B cell (primary cell): Measurements from ENCODE around the gene NLGN1. TPM values are rescaled to one million over a fixed set of nuclear protein-coding genes. Genes with fewer than 3 reads are reported as not detected.

Experiments
- ATAC-seq: fragments of 200-7000 bp; cut with Tn5 transposase; one replicate; pipeline ENCODE4 v1.10.0; 2021; ENCODE audit warnings: low read depth, mild to moderate bottlenecking, moderate number of reproducible peaks, moderate library complexity
- CTCF ChIA-PET: fragments of 350-600 bp; sonication (Branson Sonifier 250); formaldehyde crosslinking; loops from one replicate; lab custom pipeline; 2021; ENCODE audit warnings: antibody characterized with exemption, inconsistent platforms; lab: Charles Lee
- POLR2A ChIA-PET: fragments of 350-600 bp; sonication (Branson Sonifier 250); formaldehyde crosslinking; loops from one replicate; lab custom pipeline; 2021; ENCODE audit warnings: antibody characterized with exemption; lab: Charles Lee
- DNase-seq: peaks from one replicate; pipeline ENCODE4 v3.0.0; 2013
- H2AFZ ChIP-seq: 2 replicates; pipeline ENCODE4 v1.6.1; 2012; ENCODE audit warnings: mild to moderate bottlenecking, low read depth, low read length; ENCODE audit not compliant: insufficient read depth, poor library complexity, severe bottlenecking
- H3K27ac ChIP-seq, 2 donors: 1 replicate in 1 of 2; 2 replicates in 1 of 2; pipeline ENCODE4 v1.5.1; 2012 to 2013; ENCODE audit warnings: low read length in 2 of 2, mild to moderate bottlenecking in 2 of 2, moderate library complexity in 1 of 2
- H3K27me3 ChIP-seq, 4 experiments: fragments of 200-600 bp in 1 of 4; sonication (generic) in 1 of 4; replicated peaks in 1 of 4; 1 replicate in 2 of 4; 2 replicates in 2 of 4; pipeline versions ENCODE4 v1.6.1 to v1.7.0; 2013 to 2016; ENCODE audit warnings: low read length in 3 of 4, mild to moderate bottlenecking in 2 of 4, mixed read lengths in 1 of 4, moderate library complexity in 1 of 4; ENCODE audit not compliant: insufficient read depth in 4 of 4, control insufficient read depth in 3 of 4; ENCODE audit errors: control extremely low read depth in 1 of 4
- H3K36me3 ChIP-seq, 2 experiments: replicated peaks in 1 of 2; 1 replicate in 1 of 2; 2 replicates in 1 of 2; pipeline versions ENCODE4 v1.6.1 to v1.7.1; 2013; ENCODE audit warnings: low read length in 1 of 2; ENCODE audit not compliant: insufficient read depth in 2 of 2, control insufficient read depth in 1 of 2; ENCODE audit errors: control extremely low read depth in 1 of 2, extremely low read depth in 1 of 2
- H3K4me1 ChIP-seq, 2 donors: fragments of 200-600 bp in 1 of 2; sonication (generic) in 1 of 2; 1 replicate in 1 of 2; 2 replicates in 1 of 2; pipeline versions ENCODE4 v1.5.1 to v1.6.1; 2013 to 2017; ENCODE audit warnings: low read length in 2 of 2; ENCODE audit not compliant: control insufficient read depth in 2 of 2, insufficient read depth in 2 of 2
- H3K4me2 ChIP-seq: replicated peaks from 2 replicates; pipeline ENCODE3; 2012; ENCODE audit warnings: mild to moderate bottlenecking, low read depth, low read length; ENCODE audit not compliant: poor library complexity, severe bottlenecking
- H3K4me3 ChIP-seq, 5 experiments: fragments of 200-600 bp in 1 of 5; sonication (generic) in 1 of 5; 1 replicate in 3 of 5; 2 replicates in 2 of 5; pipeline versions ENCODE4 v1.5.1 to v1.7.0; 2011 to 2016; ENCODE audit warnings: low read length in 4 of 5, mild to moderate bottlenecking in 4 of 5, low read depth in 2 of 5, control low read depth in 1 of 5, moderate library complexity in 1 of 5; ENCODE audit not compliant: insufficient read depth in 1 of 5; ENCODE audit errors: control extremely low read depth in 1 of 5, extremely low read depth in 1 of 5
- H3K79me2 ChIP-seq: fragments of 200-600 bp; sonication (generic); one replicate; pipeline ENCODE4 v1.6.0; 2016; ENCODE audit warnings: low read length; ENCODE audit not compliant: control insufficient read depth, insufficient read depth
- H3K9ac ChIP-seq: fragments of 200-600 bp; sonication (generic); 2 replicates; pipeline ENCODE4 v1.6.1; 2017; ENCODE audit warnings: mild to moderate bottlenecking, low read length, moderate library complexity
- H3K9me3 ChIP-seq, 3 donors: one replicate each; pipeline versions ENCODE4 v1.6.1 to v1.7.1; 2013; ENCODE audit warnings: low read length in 2 of 3; ENCODE audit not compliant: control insufficient read depth in 2 of 3, insufficient read depth in 1 of 3; ENCODE audit errors: control extremely low read depth in 1 of 3
- H4K20me1 ChIP-seq: 2 replicates; pipeline ENCODE4 v1.6.0; 2012; ENCODE audit warnings: mild to moderate bottlenecking, low read length; ENCODE audit not compliant: insufficient read depth, control insufficient read depth, poor library complexity, severe bottlenecking
- H3K27ac Mint-ChIP-seq: one replicate; pipeline ENCODE4 v1.8.0; 2021; ENCODE audit warnings: mixed read lengths
- H3K27me3 Mint-ChIP-seq: one replicate; pipeline ENCODE4 v1.8.0; 2021; ENCODE audit warnings: mixed read lengths
- H3K4me1 Mint-ChIP-seq: one replicate; pipeline ENCODE4 v1.8.0; 2021; ENCODE audit warnings: mixed read lengths
- H3K4me3 Mint-ChIP-seq: one replicate; pipeline ENCODE4 v1.8.0; 2021; ENCODE audit warnings: mixed read lengths
- H3K9me3 Mint-ChIP-seq: one replicate; pipeline ENCODE4 v1.8.0; 2022; ENCODE audit warnings: mixed read lengths; ENCODE audit not compliant: insufficient read depth
- EZH2 ChIP-seq: IDR thresholded peaks from 2 replicates; pipeline ENCODE4 v1.6.1; 2012; ENCODE audit warnings: borderline replicate concordance, low read depth, mild to moderate bottlenecking, moderate library complexity, low read length; ENCODE audit not compliant: insufficient read depth, poor library complexity, severe bottlenecking
- WGBS: methylation state at CpG from one replicate; pipeline ENCODE4 v1.1.5; 2013; ENCODE audit warnings: missing lambda C conversion rate; ENCODE audit not compliant: insufficient coverage; 5-methylcytosine and 5-hydroxymethylcytosine counted together
- intact Hi-C: fragments of 100-400 bp; cut with micrococcal nuclease; formaldehyde crosslinking; loops from one replicate; pipeline ENCODE4 v1.10.0; 2022
- polyA plus RNA-seq: library from polyadenylated mRNA; depleted of rRNA; stranded (reverse); fragments of >200 nt; gene quantifications from 2 replicates; pipeline ENCODE4 v1.2.3, GENCODE V29; 2012
- total RNA-seq, 2 donors: library from RNA; stranded (reverse); fragments of 120-200 nt in 1 of 2; gene quantifications; 1 replicate in 1 of 2; 2 replicates in 1 of 2; pipeline versions ENCODE4 v1.2.3 to v1.2.4, GENCODE V29; 2013 to 2022
- TF ChIP-seq, protein P1 (sequence below): fragments of 200-600 bp; IDR thresholded peaks from one replicate; pipeline ENCODE4 v1.8.0; 2022; ENCODE audit warnings: antibody characterized with exemption, mild to moderate bottlenecking

NLGN1 gene
- total and polyA plus RNA-seq, 2 donors (not counting 1 experiment from before 2014, with no cell fraction given), result not detected

DNA sequence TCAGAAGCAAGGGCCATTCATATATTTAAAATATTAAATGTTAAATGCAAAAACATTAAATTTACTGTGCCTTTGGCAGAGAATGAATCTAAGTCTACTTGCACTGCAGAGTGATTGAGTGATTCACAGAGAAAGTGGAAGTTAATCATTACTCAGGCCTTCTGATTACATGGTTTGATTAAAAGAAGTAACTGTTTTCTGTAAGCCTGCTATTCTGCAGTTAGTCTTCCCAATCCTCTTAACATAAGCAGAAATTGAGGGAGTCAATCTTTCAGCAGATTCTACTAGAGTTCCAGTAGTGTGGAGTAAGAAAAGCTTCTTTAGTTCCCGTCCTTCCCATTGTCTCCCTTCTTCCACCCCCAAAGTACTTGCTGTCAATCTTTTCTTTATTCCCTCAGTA is 1.5 kb downstream of the NLGN1 start:
- Histone ChIP-seq H3K27me3 (peaks cover 0 to 31% (median 27%) of the 10 kb centered on the region in 4 experiments), H3K36me3 (no peaks in the 10 kb centered on the region), H4K20me1 (no peaks in the 10 kb centered on the region), H3K9ac (no peak overlapping the region), H3K27ac (no peak overlapping the region), H3K9me3 (peaks cover 0 to 10% (median 0%) of the 10 kb centered on the region in 3 donors), H3K4me3 (no peak overlapping the region), H3K79me2 (no peaks in the 10 kb centered on the region), H3K4me2 (no peak overlapping the region), H2AFZ (no peak overlapping the region), H3K4me1 (peaks cover 30 to 32% of the 10 kb centered on the region in 2 donors)
- CTCF ChIA-PET, result no interaction called here
- Mint-ChIP-seq H3K27me3 (peaks cover 56% of the 10 kb centered on the region), H3K4me3 (no peak overlapping the region), H3K27ac (no peak overlapping the region), H3K9me3 (no peaks in the 10 kb centered on the region), H3K4me1 (peaks cover 23% of the 10 kb centered on the region)
- no peak for TF ChIP-seq EZH2
- TF ChIP-seq, protein P1, sequence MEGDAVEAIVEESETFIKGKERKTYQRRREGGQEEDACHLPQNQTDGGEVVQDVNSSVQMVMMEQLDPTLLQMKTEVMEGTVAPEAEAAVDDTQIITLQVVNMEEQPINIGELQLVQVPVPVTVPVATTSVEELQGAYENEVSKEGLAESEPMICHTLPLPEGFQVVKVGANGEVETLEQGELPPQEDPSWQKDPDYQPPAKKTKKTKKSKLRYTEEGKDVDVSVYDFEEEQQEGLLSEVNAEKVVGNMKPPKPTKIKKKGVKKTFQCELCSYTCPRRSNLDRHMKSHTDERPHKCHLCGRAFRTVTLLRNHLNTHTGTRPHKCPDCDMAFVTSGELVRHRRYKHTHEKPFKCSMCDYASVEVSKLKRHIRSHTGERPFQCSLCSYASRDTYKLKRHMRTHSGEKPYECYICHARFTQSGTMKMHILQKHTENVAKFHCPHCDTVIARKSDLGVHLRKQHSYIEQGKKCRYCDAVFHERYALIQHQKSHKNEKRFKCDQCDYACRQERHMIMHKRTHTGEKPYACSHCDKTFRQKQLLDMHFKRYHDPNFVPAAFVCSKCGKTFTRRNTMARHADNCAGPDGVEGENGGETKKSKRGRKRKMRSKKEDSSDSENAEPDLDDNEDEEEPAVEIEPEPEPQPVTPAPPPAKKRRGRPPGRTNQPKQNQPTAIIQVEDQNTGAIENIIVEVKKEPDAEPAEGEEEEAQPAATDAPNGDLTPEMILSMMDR, result no peak
- POLR2A ChIA-PET, result no interaction called here
- no peak for DNase-seq
- WGBS, result no CpG with 5 or more reads among the region's 1 CpG
- intact Hi-C loops, result no loop called here
- ATAC-seq, result no peak

DNA sequence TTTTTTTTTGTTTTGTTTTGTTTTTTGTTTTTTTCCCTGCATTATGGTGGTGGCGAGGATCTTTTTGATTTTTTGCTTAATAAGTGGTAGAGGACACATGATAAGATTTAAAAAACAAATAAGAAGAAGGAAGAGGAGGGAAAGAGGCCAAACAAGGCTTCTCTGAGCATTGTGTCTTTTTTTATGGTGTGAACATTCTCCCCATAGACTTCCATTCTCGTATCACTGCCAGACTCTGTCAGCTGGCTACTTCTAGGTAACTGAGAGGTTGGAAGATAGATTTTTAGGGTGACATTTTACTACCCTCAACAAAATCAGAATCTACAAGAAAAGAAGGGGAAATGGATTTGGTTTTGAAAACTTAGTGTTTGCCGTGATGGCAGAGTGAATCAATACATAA is 3.8 kb downstream of the NLGN1 start:
- Mint-ChIP-seq H3K27me3 (peaks cover 40% of the 10 kb centered on the region), H3K4me3 (no peak overlapping the region), H3K4me1 (peaks cover 7% of the 10 kb centered on the region), H3K27ac (no peak overlapping the region), H3K9me3 (no peaks in the 10 kb centered on the region)
- TF ChIP-seq EZH2, result no peak
- TF ChIP-seq, protein P1, result no peak
- Histone ChIP-seq H3K9ac (no peak overlapping the region), H3K79me2 (no peaks in the 10 kb centered on the region), H3K27ac (no peak overlapping the region), H3K9me3 (no peaks in the 10 kb centered on the region), H3K27me3 (peaks cover 0 to 20% (median 15%) of the 10 kb centered on the region in 4 experiments), H3K36me3 (no peaks in the 10 kb centered on the region), H4K20me1 (no peaks in the 10 kb centered on the region), H3K4me1 (peaks cover 14 to 17% of the 10 kb centered on the region in 2 donors), H2AFZ (no peak overlapping the region), H3K4me2 (no peak overlapping the region), H3K4me3 (no peak overlapping the region)
- ChIA-PET CTCF (no interaction called here), POLR2A (no interaction called here)
- ATAC-seq (no peak), DNase-seq (no peak)
- no CpG with 5 or more reads among the region's 3 CpGs for WGBS
- intact Hi-C loops, result no loop called here
